HUES6 (cell line): Measurements from ENCODE around the gene NSG1.

Experiments used
- H3K27ac ChIP-seq: 2 replicates; pipeline ENCODE4 v1.7.0; 2013; ENCODE audit warnings: low read depth, mild to moderate bottlenecking, low read length, inconsistent platforms
- H3K27me3 ChIP-seq: 2 replicates; pipeline ENCODE4 v1.6.1; 2013; ENCODE audit warnings: low read length; ENCODE audit not compliant: control insufficient read depth, insufficient read depth
- H3K36me3 ChIP-seq: 2 replicates; pipeline ENCODE4 v1.6.1; 2013; ENCODE audit warnings: low read length; ENCODE audit not compliant: control insufficient read depth, insufficient read depth
- H3K4me1 ChIP-seq: 2 replicates; pipeline ENCODE4 v1.6.1; 2013; ENCODE audit warnings: low read length; ENCODE audit not compliant: control insufficient read depth, insufficient read depth
- H3K4me3 ChIP-seq: 2 replicates; pipeline ENCODE4 v1.5.1; 2013; ENCODE audit warnings: low read depth, low read length
- H3K9ac ChIP-seq: one replicate; pipeline ENCODE4 v1.6.1; 2013; ENCODE audit warnings: mild to moderate bottlenecking, low read length
- H3K9me3 ChIP-seq: 2 replicates; pipeline ENCODE4 v1.6.1; 2013; ENCODE audit warnings: low read depth, low read length; ENCODE audit not compliant: control insufficient read depth, insufficient read depth

NSG1 gene

GRCh38 chr4:4355302-4355701 lies 31.6 kb upstream of the NSG1 start:
- H3K27me3 ChIP-seq = no peaks in the 10 kb centered on the region
- H3K4me3 ChIP-seq = no peak overlapping the region
- H3K4me1 ChIP-seq = peaks cover 4% of the 10 kb centered on the region; the same call in 1 of the 2 replicates
- H3K27ac ChIP-seq = no peak overlapping the region
- no peaks in the 10 kb centered on the region for H3K36me3 ChIP-seq
- no peak overlapping the region for H3K9ac ChIP-seq
- H3K9me3 ChIP-seq = no peaks in the 10 kb centered on the region

GRCh38 chr4:4356106-4357041 lies 30.5 kb upstream of the NSG1 start:
- Histone ChIP-seq H3K27ac (no peak overlapping the region), H3K9ac (peak overlapping the region; percentile 11), H3K36me3 (no peaks in the 10 kb centered on the region), H3K4me1 (peaks cover 4% of the 10 kb centered on the region; the same call in 1 of the 2 replicates), H3K27me3 (no peaks in the 10 kb centered on the region), H3K9me3 (no peaks in the 10 kb centered on the region), H3K4me3 (no peak overlapping the region)

DNA sequence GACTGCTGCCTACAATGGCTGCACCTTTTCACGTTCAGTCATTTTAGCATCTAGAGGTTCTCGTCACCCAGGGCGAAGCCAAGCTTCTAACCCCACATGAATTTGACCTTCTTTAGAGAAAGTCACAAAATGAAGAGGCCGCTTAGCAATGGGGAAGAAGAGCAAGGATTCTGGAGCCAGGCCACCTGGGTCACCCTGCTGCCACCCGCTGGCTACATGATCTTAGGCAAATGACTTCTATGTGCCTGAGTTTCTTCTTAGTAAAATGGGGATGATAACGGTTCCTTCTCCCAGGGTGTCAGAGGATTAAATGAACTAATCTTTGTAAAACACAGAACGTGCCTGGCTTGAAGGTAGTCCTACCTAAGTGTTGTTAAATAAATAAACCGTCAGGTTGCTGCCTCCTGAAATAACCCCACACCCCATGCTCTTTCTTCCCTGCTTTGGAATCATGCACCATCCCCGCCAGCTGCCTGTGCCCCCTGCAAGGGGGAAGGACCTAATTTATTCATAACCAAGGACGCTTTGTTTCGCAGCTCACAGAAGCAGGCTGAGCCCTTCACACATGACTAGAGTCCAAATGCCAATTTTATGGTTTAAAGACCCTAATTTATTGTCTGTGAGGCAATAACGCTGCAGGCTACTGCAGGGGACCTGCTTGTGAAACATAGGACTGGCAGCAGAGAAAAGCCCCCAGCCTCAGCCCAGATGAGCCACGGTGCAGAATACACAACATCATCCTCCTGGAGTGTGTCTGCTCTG lies 28.6 kb upstream of the NSG1 start:
- H3K27ac ChIP-seq = no peak overlapping the region
- H3K9ac ChIP-seq = no peak overlapping the region
- peaks cover 4% of the 10 kb centered on the region; the same call in 1 of the 2 replicates for H3K4me1 ChIP-seq
- no peak overlapping the region for H3K4me3 ChIP-seq
- H3K9me3 ChIP-seq = no peaks in the 10 kb centered on the region
- no peaks in the 10 kb centered on the region for H3K36me3 ChIP-seq
- no peaks in the 10 kb centered on the region for H3K27me3 ChIP-seq

DNA sequence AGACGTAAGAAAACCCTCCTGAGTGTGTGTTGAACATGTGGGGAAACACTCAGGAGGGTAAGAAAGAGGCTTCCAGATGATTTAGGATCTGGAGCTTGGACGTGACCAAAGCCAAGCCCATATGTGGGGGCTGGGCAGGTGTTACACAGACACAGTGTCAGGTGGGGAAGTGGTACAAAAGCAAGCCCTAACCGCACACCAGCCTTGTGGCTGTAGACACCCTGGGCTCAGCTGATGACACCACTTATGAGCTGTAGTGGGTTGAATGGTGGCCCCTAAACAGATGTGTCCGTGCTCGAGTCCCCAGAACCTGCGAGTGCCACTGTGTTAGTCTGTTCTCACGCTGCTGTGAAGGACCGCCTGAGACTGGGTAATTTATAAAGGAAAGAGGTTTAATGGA lies 25.0 kb upstream of the NSG1 start:
- H3K4me1 ChIP-seq = no peaks in the 10 kb centered on the region; the same call in 1 of the 2 replicates
- no peak overlapping the region for H3K27ac ChIP-seq
- H3K27me3 ChIP-seq = no peaks in the 10 kb centered on the region
- no peak overlapping the region for H3K4me3 ChIP-seq
- no peaks in the 10 kb centered on the region for H3K36me3 ChIP-seq
- peaks cover 6% of the 10 kb centered on the region; the same call in 1 of the 2 replicates for H3K9me3 ChIP-seq
- H3K9ac ChIP-seq = no peak overlapping the region

DNA sequence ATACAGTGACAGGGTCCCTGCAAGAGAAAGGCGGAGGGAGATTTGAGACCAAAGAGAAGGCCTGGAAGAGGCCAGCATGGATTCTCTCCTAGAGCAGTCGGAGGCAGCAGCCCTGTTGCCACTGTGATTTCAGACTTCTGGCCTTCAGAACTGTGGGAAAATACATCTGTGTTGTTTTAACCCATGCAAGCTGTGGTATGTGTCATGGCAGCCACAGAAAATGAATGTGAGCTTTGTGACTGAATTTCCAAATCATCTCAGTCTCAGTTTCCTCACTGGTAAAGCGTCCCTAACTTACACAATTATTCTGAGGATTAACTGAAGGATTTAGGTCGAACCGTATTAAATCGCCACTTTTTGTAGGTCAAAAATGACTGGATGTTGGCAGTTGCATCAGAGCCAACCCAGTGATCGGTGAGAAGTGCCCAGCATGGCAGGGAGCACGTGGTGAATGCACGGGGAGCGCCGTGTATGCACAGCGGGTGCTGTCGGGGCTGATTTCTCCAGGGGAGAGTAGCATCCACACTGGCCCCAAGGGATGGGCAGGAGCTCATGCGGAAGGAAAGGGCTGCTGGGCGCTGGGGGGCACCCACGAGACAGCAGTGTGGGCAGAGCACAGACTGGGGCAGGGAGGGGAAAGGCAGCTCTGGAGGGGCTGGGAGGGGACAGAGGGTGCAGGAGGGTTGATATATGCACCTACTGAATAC lies 23.8 kb upstream of the NSG1 start:
- Histone ChIP-seq H3K9me3 (peaks cover 6% of the 10 kb centered on the region; the same call in 1 of the 2 replicates), H3K9ac (no peak overlapping the region)

DNA sequence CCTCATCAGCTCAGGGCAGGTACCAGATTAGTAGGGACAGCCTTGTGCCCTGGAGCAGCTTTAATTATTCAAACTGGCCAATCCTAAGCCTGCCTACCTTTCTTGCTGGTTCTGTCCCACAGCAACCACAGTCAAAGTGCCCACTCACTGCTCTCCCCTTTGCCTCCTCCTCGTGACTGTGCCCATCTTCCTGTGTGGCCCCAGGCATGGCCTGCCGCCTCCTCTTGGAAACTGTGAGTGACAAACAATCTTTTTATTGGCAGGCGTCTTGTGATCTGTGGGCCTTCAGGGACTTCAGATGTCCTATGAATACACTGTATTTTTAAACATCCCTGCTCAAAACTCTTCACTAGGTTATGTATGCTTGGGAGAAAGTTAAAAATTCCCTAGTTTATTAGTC lies 22.8 kb upstream of the NSG1 start:
- no peak overlapping the region for H3K4me3 ChIP-seq
- H3K27ac ChIP-seq = no peak overlapping the region
- H3K36me3 ChIP-seq = no peaks in the 10 kb centered on the region
- no peaks in the 10 kb centered on the region for H3K27me3 ChIP-seq
- H3K4me1 ChIP-seq = no peaks in the 10 kb centered on the region
- H3K9ac ChIP-seq = no peak overlapping the region
- peaks cover 6% of the 10 kb centered on the region; the same call in 1 of the 2 replicates for H3K9me3 ChIP-seq

More for the DNA sequence above, 23.8 kb upstream of the NSG1 start:
- no peaks in the 10 kb centered on the region for H3K27me3 ChIP-seq
- H3K36me3 ChIP-seq = no peaks in the 10 kb centered on the region
- no peaks in the 10 kb centered on the region for H3K4me1 ChIP-seq
- no peak overlapping the region for H3K27ac ChIP-seq
- no peak overlapping the region for H3K4me3 ChIP-seq

- Histone ChIP-seq H3K27ac (no peak overlapping the region), H3K4me1 (no peaks in the 10 kb centered on the region), H3K9me3 (peaks cover 6% of the 10 kb centered on the region; the same call in 1 of the 2 replicates)
These were observed 22.3 kb upstream of the NSG1 start for GRCh38 chr4:4364486-4365208.

DNA sequence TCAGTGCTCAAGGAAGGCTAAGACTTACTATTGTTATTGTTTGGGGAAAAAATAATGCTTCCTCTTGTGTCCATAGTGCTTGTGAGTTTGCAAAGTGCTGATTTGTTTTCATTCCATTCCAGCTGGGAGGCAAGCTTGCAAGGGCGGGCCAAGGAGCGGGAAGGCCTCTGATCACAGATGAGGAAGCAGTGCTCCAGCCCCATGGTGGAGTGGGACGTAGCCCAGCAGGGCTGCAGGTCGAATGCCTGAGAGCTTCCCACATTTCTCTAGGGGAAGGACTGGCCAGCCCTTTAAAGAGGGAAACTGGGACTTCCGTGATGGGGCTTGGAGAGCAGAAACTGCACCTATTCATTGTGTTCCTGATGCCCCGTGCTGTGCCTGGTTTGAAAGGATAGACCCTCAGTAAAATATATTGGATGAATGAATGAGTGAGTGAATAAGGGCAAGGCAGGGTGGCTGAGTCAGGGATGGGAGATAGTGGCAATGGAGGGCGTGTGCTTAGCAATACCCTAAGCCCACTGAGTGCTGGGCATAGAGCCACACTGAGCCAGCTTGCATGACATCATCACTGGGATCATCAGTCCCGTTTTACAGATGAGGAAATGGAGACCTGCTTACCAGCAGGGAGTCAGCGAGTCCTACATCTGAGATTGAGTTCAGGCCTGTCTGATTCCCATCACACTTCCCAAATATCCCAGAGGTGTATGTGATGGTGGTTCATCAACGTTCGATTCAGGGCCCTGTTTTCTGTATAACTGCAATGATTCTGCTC lies 17.9 kb upstream of the NSG1 start:
- Histone ChIP-seq H3K4me1 (no peaks in the 10 kb centered on the region), H3K9me3 (peaks cover 6% of the 10 kb centered on the region; the same call in 1 of the 2 replicates), H3K27ac (no peak overlapping the region), H3K27me3 (no peaks in the 10 kb centered on the region), H3K4me3 (no peak overlapping the region), H3K36me3 (no peaks in the 10 kb centered on the region), H3K9ac (no peak overlapping the region)

More at GRCh38 chr4:4364486-4365208, 22.3 kb upstream of the NSG1 start:
- Histone ChIP-seq H3K4me3 (no peak overlapping the region), H3K27me3 (no peaks in the 10 kb centered on the region), H3K9ac (no peak overlapping the region), H3K36me3 (no peaks in the 10 kb centered on the region)

DNA sequence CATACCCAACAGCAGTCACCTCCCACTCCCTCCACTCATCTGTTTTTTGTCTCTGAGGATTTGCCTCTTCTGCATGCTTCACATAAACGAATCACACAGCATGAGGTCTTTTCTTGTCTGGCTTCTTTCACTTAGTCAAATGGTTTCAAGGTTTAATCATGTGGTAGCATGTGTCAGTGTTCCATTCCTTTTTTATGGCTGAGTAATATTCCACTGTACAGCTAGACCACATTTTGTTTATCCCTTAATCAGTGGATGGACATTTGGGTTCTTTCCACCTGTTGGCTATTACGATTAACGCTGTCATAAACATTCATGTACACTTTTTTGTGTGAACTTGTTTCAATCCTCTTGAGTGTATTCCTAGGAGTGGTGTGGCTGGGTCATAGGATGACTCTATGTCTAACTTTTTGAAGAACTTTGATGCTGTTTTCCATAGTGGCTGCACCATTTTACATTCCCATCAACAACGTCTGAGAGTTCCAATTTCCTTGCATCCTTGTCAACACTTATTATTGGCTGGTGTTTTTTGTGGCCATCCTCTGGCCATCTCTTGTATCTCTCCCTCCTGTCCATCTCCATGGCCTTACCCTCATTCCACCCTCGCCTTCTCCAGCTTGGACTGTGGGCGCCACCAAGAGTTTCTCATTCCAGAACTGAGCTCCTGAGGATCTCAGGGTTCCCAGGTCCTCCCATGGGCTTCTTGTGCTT lies 12.4 kb upstream of the NSG1 start:
- no peak overlapping the region for H3K9ac ChIP-seq
- peaks cover 5% of the 10 kb centered on the region; the same call in 1 of the 2 replicates for H3K27me3 ChIP-seq
- peaks cover 5% of the 10 kb centered on the region; the same call in 1 of the 2 replicates for H3K9me3 ChIP-seq
- H3K27ac ChIP-seq = no peak overlapping the region
- H3K4me1 ChIP-seq = peaks cover under 1% of the 10 kb centered on the region; the same call in 1 of the 2 replicates
- H3K36me3 ChIP-seq = no peaks in the 10 kb centered on the region
- H3K4me3 ChIP-seq = no peak overlapping the region
